HUES64 (cell line): ENCODE data around the gene MANBA.

ENCODE experiments used
- H3K27ac ChIP-seq: 2 replicates; pipeline ENCODE4 v1.7.0; 2013; ENCODE audit warnings: low read depth, low read length, inconsistent platforms
- H3K27me3 ChIP-seq: 2 replicates; pipeline ENCODE4 v1.6.1; 2013; ENCODE audit warnings: mild to moderate bottlenecking, low read length; ENCODE audit not compliant: insufficient read depth
- H3K36me3 ChIP-seq: 2 replicates; pipeline ENCODE4 v1.6.1; 2013; ENCODE audit warnings: mild to moderate bottlenecking, low read length; ENCODE audit not compliant: insufficient read depth
- H3K4me1 ChIP-seq: 2 replicates; pipeline ENCODE4 v1.6.1; 2013; ENCODE audit warnings: mild to moderate bottlenecking, low read length, moderate library complexity; ENCODE audit not compliant: insufficient read depth
- H3K4me3 ChIP-seq: 2 replicates; pipeline ENCODE4 v1.5.1; 2013; ENCODE audit warnings: mild to moderate bottlenecking, low read length, moderate library complexity
- H3K9ac ChIP-seq: 2 replicates; pipeline ENCODE4 v1.6.1; 2013; ENCODE audit warnings: mild to moderate bottlenecking, low read depth, low read length
- H3K9me3 ChIP-seq: 2 replicates; pipeline ENCODE4 v1.6.1; 2013; ENCODE audit warnings: low read depth, low read length; ENCODE audit not compliant: insufficient read depth
- WGBS: fragments of 150-250, 120-280 bp; methylation state at CpG from one replicate; pipeline ENCODE4 v1.1.7; 2013; ENCODE audit warnings: missing lambda C conversion rate; 5-methylcytosine and 5-hydroxymethylcytosine counted together

Gene MANBA

GRCh38 chr4:102787096-102787881, 26.5 kb upstream of the MANBA start:
- no peaks in the 10 kb centered on the region for H3K4me1 ChIP-seq
- peaks cover 2% of the 10 kb centered on the region for H3K36me3 ChIP-seq
- WGBS: 96% methylated on average over 7 of the region's 7 CpGs
- H3K27ac ChIP-seq: no peak overlapping the region
- H3K27me3 ChIP-seq: no peaks in the 10 kb centered on the region
- no peak overlapping the region for H3K9ac ChIP-seq
- no peaks in the 10 kb centered on the region for H3K9me3 ChIP-seq
- H3K4me3 ChIP-seq: no peak overlapping the region

GRCh38 chr4:102786279-102786678, 25.5 kb upstream of the MANBA start:
- Histone ChIP-seq H3K27me3 (no peaks in the 10 kb centered on the region), H3K36me3 (no peaks in the 10 kb centered on the region), H3K27ac (no peak overlapping the region), H3K9ac (no peak overlapping the region), H3K4me3 (no peak overlapping the region), H3K4me1 (no peaks in the 10 kb centered on the region), H3K9me3 (no peaks in the 10 kb centered on the region)
- WGBS: 72% methylated on average over 1 of the region's 1 CpG

GRCh38 chr4:102783006-102783405, 22.2 kb upstream of the MANBA start:
- Histone ChIP-seq H3K4me3 (no peak overlapping the region), H3K27me3 (no peaks in the 10 kb centered on the region), H3K9me3 (no peaks in the 10 kb centered on the region), H3K4me1 (no peaks in the 10 kb centered on the region), H3K36me3 (no peaks in the 10 kb centered on the region), H3K9ac (no peak overlapping the region), H3K27ac (no peak overlapping the region)
- 95% methylated on average over 2 of the region's 2 CpGs for WGBS

GRCh38 chr4:102781570-102781969, 20.8 kb upstream of the MANBA start:
- no peak overlapping the region for H3K4me3 ChIP-seq
- H3K27me3 ChIP-seq: no peaks in the 10 kb centered on the region
- H3K9me3 ChIP-seq: no peaks in the 10 kb centered on the region
- 90% methylated on average over 1 of the region's 1 CpG for WGBS
- H3K9ac ChIP-seq: no peak overlapping the region
- H3K4me1 ChIP-seq: no peaks in the 10 kb centered on the region
- H3K27ac ChIP-seq: no peak overlapping the region
- no peaks in the 10 kb centered on the region for H3K36me3 ChIP-seq

- 90% methylated on average over 5 of the region's 5 CpGs for WGBS
- Histone ChIP-seq H3K4me1 (no peaks in the 10 kb centered on the region), H3K27ac (no peak overlapping the region), H3K9me3 (no peaks in the 10 kb centered on the region), H3K4me3 (no peak overlapping the region), H3K36me3 (no peaks in the 10 kb centered on the region), H3K27me3 (no peaks in the 10 kb centered on the region; the same call in 1 of the 2 replicates), H3K9ac (no peak overlapping the region)
Observed at GRCh38 chr4:102780476-102781144, 19.8 kb upstream of the MANBA start.

- 82% methylated on average over 4 of the region's 4 CpGs for WGBS
- H3K4me3 ChIP-seq: no peak overlapping the region
- no peaks in the 10 kb centered on the region; the same call in 1 of the 2 replicates for H3K27me3 ChIP-seq
- H3K36me3 ChIP-seq: no peaks in the 10 kb centered on the region
- H3K27ac ChIP-seq: no peak overlapping the region
- no peaks in the 10 kb centered on the region for H3K4me1 ChIP-seq
- H3K9ac ChIP-seq: no peak overlapping the region
- no peaks in the 10 kb centered on the region for H3K9me3 ChIP-seq
Observed at GRCh38 chr4:102779204-102779603, 18.4 kb upstream of the MANBA start.

- no peaks in the 10 kb centered on the region; the same call in 1 of the 2 replicates for H3K27me3 ChIP-seq
- H3K36me3 ChIP-seq: no peaks in the 10 kb centered on the region
- WGBS: 88% methylated on average over 7 of the region's 7 CpGs
- no peak overlapping the region for H3K27ac ChIP-seq
- no peak overlapping the region for H3K4me3 ChIP-seq
- H3K9ac ChIP-seq: no peak overlapping the region
- no peaks in the 10 kb centered on the region for H3K9me3 ChIP-seq
- H3K4me1 ChIP-seq: no peaks in the 10 kb centered on the region
Observed at GRCh38 chr4:102778720-102779119, 18.0 kb upstream of the MANBA start.

- WGBS: 88% methylated on average over 1 of the region's 1 CpG
- Histone ChIP-seq H3K9ac (no peak overlapping the region), H3K4me1 (no peaks in the 10 kb centered on the region), H3K36me3 (no peaks in the 10 kb centered on the region), H3K27me3 (no peaks in the 10 kb centered on the region; the same call in 1 of the 2 replicates), H3K9me3 (no peaks in the 10 kb centered on the region), H3K27ac (no peak overlapping the region), H3K4me3 (no peak overlapping the region)
Observed at GRCh38 chr4:102775805-102776204, 15.0 kb upstream of the MANBA start.

GRCh38 chr4:102774254-102774653, 13.5 kb upstream of the MANBA start:
- Histone ChIP-seq H3K9me3 (no peaks in the 10 kb centered on the region), H3K9ac (no peak overlapping the region), H3K4me3 (no peak overlapping the region), H3K4me1 (no peaks in the 10 kb centered on the region), H3K36me3 (no peaks in the 10 kb centered on the region), H3K27ac (no peak overlapping the region), H3K27me3 (no peaks in the 10 kb centered on the region; the same call in 1 of the 2 replicates)
- 89% methylated on average over 2 of the region's 2 CpGs for WGBS

- H3K9me3 ChIP-seq: no peaks in the 10 kb centered on the region
- WGBS: 96% methylated on average over 4 of the region's 4 CpGs
- no peaks in the 10 kb centered on the region; the same call in 1 of the 2 replicates for H3K27me3 ChIP-seq
- H3K27ac ChIP-seq: no peak overlapping the region
- H3K4me3 ChIP-seq: no peak overlapping the region
- no peaks in the 10 kb centered on the region for H3K4me1 ChIP-seq
- H3K36me3 ChIP-seq: no peaks in the 10 kb centered on the region
- H3K9ac ChIP-seq: no peak overlapping the region
Observed at GRCh38 chr4:102772738-102773340, 12.1 kb upstream of the MANBA start.

GRCh38 chr4:102764901-102765300, 4.1 kb upstream of the MANBA start:
- no peaks in the 10 kb centered on the region for H3K36me3 ChIP-seq
- H3K27ac ChIP-seq: no peak overlapping the region
- H3K9me3 ChIP-seq: no peaks in the 10 kb centered on the region
- no peaks in the 10 kb centered on the region; the same call in 1 of the 2 replicates for H3K4me1 ChIP-seq
- no peak overlapping the region for H3K9ac ChIP-seq
- peaks cover 7% of the 10 kb centered on the region; the same call in 1 of the 2 replicates for H3K27me3 ChIP-seq
- H3K4me3 ChIP-seq: no peak overlapping the region
- 95% methylated on average over 2 of the region's 3 CpGs for WGBS
